GM18517 (cell line): ENCODE results near the gene SEH1L.
"Not testable (repeated sequence)": the region's sequence is repeated elsewhere in the genome, so short reads cannot be mapped to it uniquely, and the experiment has no call there.

Source experiments
- ATAC-seq: cut with Tn5 transposase; IDR thresholded peaks from one replicate; pipeline ENCODE4 v1.9.1; 2021; ENCODE audit warnings: mild to moderate bottlenecking, moderate library complexity; ENCODE audit not compliant: unreplicated experiment

SEH1L gene

GRCh38 chr18:12947285-12948049 is at the start of gene SEH1L:
Gene SEH1L, plus strand, starts transcription at chr18:12948011. Its CDS starts 111 bp downstream, at chr18:12948122.
- peak; percentile 55 for ATAC-seq

- not testable (repeated sequence) for ATAC-seq
Observed at GRCh38 chr18:12901208-12901607, 46.6 kb upstream of the SEH1L start.

- ATAC-seq, result no peak
Observed at GRCh38 chr18:12904012-12904516, 43.7 kb upstream of the SEH1L start.

GRCh38 chr18:12906119-12906518 is 41.7 kb upstream of the SEH1L start:
- no peak for ATAC-seq

- ATAC-seq, result no peak
Observed at GRCh38 chr18:12906773-12907172, 41.0 kb upstream of the SEH1L start.

GRCh38 chr18:12907258-12907925 is 40.4 kb upstream of the SEH1L start:
- no peak for ATAC-seq

- ATAC-seq, result no peak
Observed at GRCh38 chr18:12908706-12909105, 39.1 kb upstream of the SEH1L start.

- ATAC-seq, result no peak
Observed at GRCh38 chr18:12911025-12911928, 36.5 kb upstream of the SEH1L start.

GRCh38 chr18:12911929-12912703 is 35.7 kb upstream of the SEH1L start:
- ATAC-seq, result no peak

GRCh38 chr18:12921178-12921577 is 26.6 kb upstream of the SEH1L start:
- no peak for ATAC-seq

- ATAC-seq, result no peak
Observed at GRCh38 chr18:12922266-12922665, 25.5 kb upstream of the SEH1L start.

GRCh38 chr18:12924616-12925015 is 23.2 kb upstream of the SEH1L start:
- no peak for ATAC-seq

GRCh38 chr18:12928206-12928605 is 19.6 kb upstream of the SEH1L start:
- no peak for ATAC-seq

GRCh38 chr18:12928641-12929040 is 19.2 kb upstream of the SEH1L start:
- ATAC-seq, result no peak

- ATAC-seq, result no peak
Observed at GRCh38 chr18:12929477-12930083, 18.2 kb upstream of the SEH1L start.

GRCh38 chr18:12930376-12930775 is 17.4 kb upstream of the SEH1L start:
- no peak for ATAC-seq

GRCh38 chr18:12930908-12931307 is 16.9 kb upstream of the SEH1L start:
- no peak for ATAC-seq

- no peak for ATAC-seq
Observed at GRCh38 chr18:12933327-12933726, 14.5 kb upstream of the SEH1L start.

GRCh38 chr18:12934454-12935071 is 13.2 kb upstream of the SEH1L start:
- ATAC-seq, result no peak

- no peak for ATAC-seq
Observed at GRCh38 chr18:12939162-12939561, 8.6 kb upstream of the SEH1L start.
